Stimulated activated CD8-positive, alpha-beta memory T cell treated with anti-CD3 and anti-CD28 coated beads, Interleukin-2, amount 100 ng/mL, for 48 hours (primary cell): ENCODE data around the gene IRS1.

Experiments
- DNase-seq, 2 donors: peaks; one replicate each; pipeline ENCODE4 v3.0.0-alpha.2; 2020; ENCODE audit warnings: low read depth in 2 of 2

IRS1 gene

DNA sequence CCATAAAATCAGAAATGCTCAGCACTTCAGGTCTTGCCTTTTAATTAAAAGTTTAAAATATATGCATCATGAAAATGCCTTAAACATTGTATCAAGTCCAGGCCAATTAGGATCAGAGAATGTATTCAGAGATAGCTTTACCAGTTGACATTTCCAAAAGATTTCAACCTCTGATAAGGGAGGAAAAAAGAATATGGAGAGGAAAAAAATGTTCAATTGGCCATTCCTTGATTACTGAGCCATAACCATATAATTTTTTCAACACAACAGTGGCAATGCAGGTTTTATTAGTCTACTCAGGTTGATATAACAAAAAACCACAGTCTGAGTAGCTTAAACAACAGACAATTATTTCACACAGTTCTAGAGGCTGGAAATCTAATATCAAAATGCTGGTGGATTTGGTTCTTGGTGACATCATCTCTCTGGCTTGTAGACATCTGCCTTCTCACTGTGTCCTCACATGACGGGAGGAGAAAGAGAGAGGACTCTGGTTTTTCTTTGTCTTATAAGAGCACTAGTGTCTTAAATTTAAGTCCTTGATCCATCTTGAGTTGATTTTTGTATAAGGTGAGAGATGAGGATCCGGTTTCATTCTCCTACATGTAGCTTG lies 111.9 kb downstream of the IRS1 start:
- no peak for DNase-seq

DNA sequence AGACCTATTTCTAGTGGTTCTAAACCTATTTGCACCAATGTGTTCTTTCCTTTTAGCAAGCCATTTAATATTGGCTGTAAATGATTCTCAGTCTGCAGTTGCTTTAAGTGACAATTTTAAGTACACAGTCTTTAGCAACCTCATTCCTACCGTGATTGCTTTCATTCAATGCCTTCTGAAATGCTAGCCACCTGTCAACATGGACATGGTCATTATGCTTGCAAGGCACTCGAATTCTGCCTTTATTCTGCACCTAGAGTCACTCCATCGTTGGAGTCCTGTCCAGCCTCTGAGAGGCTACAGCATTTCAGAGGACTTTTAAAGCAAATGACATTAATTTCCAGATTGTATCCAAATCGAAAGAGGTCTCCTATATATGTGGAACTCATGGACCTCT lies 115.1 kb downstream of the IRS1 start:
- no peak for DNase-seq

GRCh38 chr2:226683944-226684562 lies 115.6 kb downstream of the IRS1 start:
- no peak for DNase-seq

DNA sequence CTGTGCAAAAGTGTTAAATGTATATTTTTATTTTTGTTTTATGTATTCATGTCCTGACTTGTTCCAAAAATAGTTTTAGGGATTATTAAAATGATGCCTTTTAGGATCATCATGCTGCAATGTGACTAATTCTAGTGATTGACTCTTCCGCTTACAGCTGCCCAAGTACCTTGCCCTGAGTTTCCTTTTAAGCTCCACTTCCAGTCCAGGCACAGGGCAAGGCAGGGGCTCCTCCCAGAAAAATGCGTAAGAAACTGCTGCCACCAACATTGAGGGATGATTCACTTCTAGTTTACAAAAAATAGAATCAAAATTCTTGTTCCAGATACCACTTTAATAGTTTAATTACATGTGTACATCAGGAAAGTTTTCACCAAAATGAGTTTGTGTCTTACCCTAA lies 116.4 kb downstream of the IRS1 start:
- no peak for DNase-seq
